GM21723 (cell line): Measurements from ENCODE around the gene ABHD6.
"Not testable (repeated sequence)": the region's sequence is repeated elsewhere in the genome, so short reads cannot be mapped to it uniquely, and the experiment has no call there.

ENCODE experiments used
- ATAC-seq: cut with Tn5 transposase; IDR thresholded peaks from one replicate; pipeline ENCODE4 v1.9.1; 2021; ENCODE audit warnings: mild to moderate bottlenecking, moderate library complexity; ENCODE audit not compliant: unreplicated experiment

ABHD6 gene

GRCh38 chr3:58242340-58242739 is 4.7 kb downstream of the ABHD6 start:
- no peak for ATAC-seq

GRCh38 chr3:58242860-58243259 is 5.3 kb downstream of the ABHD6 start:
- not testable (repeated sequence) for ATAC-seq

- no peak for ATAC-seq
Measured at GRCh38 chr3:58243976-58244585, 6.5 kb downstream of the ABHD6 start.

GRCh38 chr3:58246148-58247047 is 8.8 kb downstream of the ABHD6 start:
- ATAC-seq, result no peak

- no peak for ATAC-seq
Measured at GRCh38 chr3:58249358-58250092, 11.9 kb downstream of the ABHD6 start.

- no peak for ATAC-seq
Measured at GRCh38 chr3:58250093-58250707, 12.6 kb downstream of the ABHD6 start.

GRCh38 chr3:58251631-58252035 is 14.0 kb downstream of the ABHD6 start:
- no peak for ATAC-seq

GRCh38 chr3:58254144-58254543 is 16.6 kb downstream of the ABHD6 start:
- ATAC-seq, result no peak

GRCh38 chr3:58256061-58256460 is 18.5 kb downstream of the ABHD6 start:
- no peak for ATAC-seq

GRCh38 chr3:58256511-58256910 is 18.9 kb downstream of the ABHD6 start:
- ATAC-seq, result no peak

- ATAC-seq, result no peak
Measured at GRCh38 chr3:58258392-58259055, 20.9 kb downstream of the ABHD6 start.

GRCh38 chr3:58260261-58260731 is 22.7 kb downstream of the ABHD6 start:
- no peak for ATAC-seq

GRCh38 chr3:58260733-58261132 is 23.1 kb downstream of the ABHD6 start:
- ATAC-seq, result no peak

GRCh38 chr3:58261954-58262666 is 24.5 kb downstream of the ABHD6 start:
- peak; percentile 51 for ATAC-seq

GRCh38 chr3:58266577-58266976 is 29.0 kb downstream of the ABHD6 start:
- no peak for ATAC-seq

GRCh38 chr3:58267543-58267942 is 30.0 kb downstream of the ABHD6 start:
- not testable (repeated sequence) for ATAC-seq

- no peak for ATAC-seq
Measured at GRCh38 chr3:58269356-58269755, 31.8 kb downstream of the ABHD6 start.

GRCh38 chr3:58270485-58270884 is 32.9 kb downstream of the ABHD6 start:
- no peak for ATAC-seq

GRCh38 chr3:58271901-58272501 is 34.4 kb downstream of the ABHD6 start:
- no peak for ATAC-seq
